A549 (cell line): Measurements from ENCODE around the gene GNAT3. TPM values are rescaled to one million over a fixed set of nuclear protein-coding genes. Genes with fewer than 3 reads are reported as not detected.

Source experiments
- ATAC-seq, 2 experiments: fragments of 200-7000 bp in 1 of 2; fragments of >200 bp in 1 of 2; cut with Nextera tagmentation in 1 of 2; cut with Tn5 transposase in 1 of 2; 3 replicates each; pipeline versions ENCODE4 v1.8.0 to v1.9.1; 2018 to 2020; ENCODE audit warnings: mild to moderate bottlenecking in 1 of 2, moderate library complexity in 1 of 2
- CTCF ChIA-PET: fragments of 300-600 bp; sonication (Branson Sonifier 250); formaldehyde crosslinking; extraction: SDS; loops from one replicate; lab custom pipeline; 2021; ENCODE audit warnings: antibody characterized with exemption, inconsistent platforms; lab: Yijun Ruan, JAX
- POLR2A ChIA-PET: fragments of 350-600 bp; formaldehyde crosslinking; extraction: SDS; loops from one replicate; lab custom pipeline; 2021; ENCODE audit warnings: antibody characterized with exemption, inconsistent platforms; lab: Yijun Ruan, JAX
- DNase-seq, 2 experiments: peaks; one replicate each; pipeline versions ENCODE4 v3.0.0 to v3.0.0-alpha.2; 2011 to 2016; ENCODE audit warnings: low read depth in 1 of 2, low spot score in 1 of 2
- FAIRE-seq: peaks from 2 replicates; lab custom pipeline; 2011; peaks lifted over from hg19 to GRCh38; lab: Jason Lieb, UNC
- H3K27ac ChIP-seq, 2 experiments: fragments of >200 bp; sonication (Bioruptor Twin); formaldehyde crosslinking; 3 replicates each; pipeline ENCODE4 v1.5.1; 2016 to 2017
- H3K4me1 ChIP-seq: fragments of >200 bp; sonication (Bioruptor Twin); formaldehyde crosslinking; 3 replicates; pipeline ENCODE4 v1.6.1; 2016
- H3K4me2 ChIP-seq: fragments of >200 bp; sonication (Bioruptor Twin); formaldehyde crosslinking; 3 replicates; pipeline ENCODE4 v1.6.1; 2016
- H3K4me3 ChIP-seq: fragments of >200 bp; sonication (Bioruptor Twin); formaldehyde crosslinking; 3 replicates; pipeline ENCODE4 v1.5.1; 2016
- H3K9me3 ChIP-seq: fragments of >200 bp; sonication (Bioruptor Twin); formaldehyde crosslinking; 3 replicates; pipeline ENCODE4 v1.6.1; 2016
- CBX2 ChIP-seq: fragments of 200-600 bp; sonication (generic); IDR thresholded peaks from 2 replicates; pipeline ENCODE4 v1.6.1; 2016; ENCODE audit warnings: low read depth, mild to moderate bottlenecking, borderline replicate concordance
- CEBPB ChIP-seq, 2 experiments: fragments of >200 bp in 1 of 2; sonication (Bioruptor Twin) in 1 of 2; formaldehyde crosslinking in 1 of 2; IDR thresholded peaks; 2 replicates each; pipeline ENCODE4 v1.6.1; 2012 to 2016
- CTCF ChIP-seq: fragments of >200 bp; sonication (Bioruptor Twin); formaldehyde crosslinking; IDR thresholded peaks from 3 replicates; pipeline ENCODE4 v1.5.1; 2016
- EHF ChIP-seq: fragments of 250-450 bp; sonication (Bioruptor Pico); IDR thresholded peaks from 2 replicates; pipeline ENCODE4 v1.5.0; 2020; ENCODE audit warnings: mild to moderate bottlenecking
- EP300 ChIP-seq, 2 experiments: fragments of >200 bp; sonication (Bioruptor Twin); formaldehyde crosslinking; IDR thresholded peaks; 2 replicates in 1 of 2; 3 replicates in 1 of 2; pipeline ENCODE4 v1.6.1; 2016 to 2017
- FOSB ChIP-seq: fragments of 250-450 bp; sonication (Bioruptor Pico); IDR thresholded peaks from 2 replicates; pipeline ENCODE4 v1.5.0; 2020; ENCODE audit warnings: mild to moderate bottlenecking, moderate library complexity
- FOSL2 ChIP-seq, 2 experiments: fragments of 450-650 bp in 1 of 2; fragments of >200 bp in 1 of 2; sonication (Bioruptor Twin) in 1 of 2; formaldehyde crosslinking; IDR thresholded peaks; 2 replicates each; pipeline versions ENCODE4 v1.5.0 to v1.6.1; 2016 to 2020; ENCODE audit warnings: mild to moderate bottlenecking in 1 of 2, moderate library complexity in 1 of 2
- HDAC2 ChIP-seq: fragments of 200-600 bp; sonication (generic); IDR thresholded peaks from 2 replicates; pipeline ENCODE4 v1.6.1; 2016
- HES2 ChIP-seq: fragments of >200 bp; sonication (Bioruptor Twin); formaldehyde crosslinking; IDR thresholded peaks from 2 replicates; pipeline ENCODE4 v1.6.1; 2016
- HEYL ChIP-seq: fragments of 250-450 bp; sonication (Bioruptor Pico); IDR thresholded peaks from 2 replicates; pipeline ENCODE4 v1.8.0; 2021; ENCODE audit warnings: mild to moderate bottlenecking, moderate library complexity
- HMGXB4 ChIP-seq: fragments of 250-450 bp; sonication (Bioruptor Pico); IDR thresholded peaks from 2 replicates; pipeline ENCODE4 v1.5.0; 2021; ENCODE audit warnings: mild to moderate bottlenecking, moderate library complexity, borderline replicate concordance
- JUN ChIP-seq, 2 experiments: fragments of >200 bp; sonication (Bioruptor Twin); formaldehyde crosslinking; IDR thresholded peaks; 2 replicates in 1 of 2; 3 replicates in 1 of 2; pipeline ENCODE4 v1.6.1; 2016 to 2017
- JUNB ChIP-seq: fragments of >200 bp; sonication (Bioruptor Twin); formaldehyde crosslinking; IDR thresholded peaks from 2 replicates; pipeline ENCODE4 v1.6.1; 2016
- MAZ ChIP-seq: fragments of 150-350 bp; IDR thresholded peaks from 2 replicates; pipeline ENCODE4 v1.6.1; 2014; ENCODE audit warnings: antibody characterized with exemption, low read depth, low read length, borderline replicate concordance
- MYC ChIP-seq: IDR thresholded peaks from 2 replicates; pipeline ENCODE4 v1.6.1; 2012; ENCODE audit warnings: mild to moderate bottlenecking, inconsistent platforms, low read length, improper control_type of control experiment, borderline replicate concordance
- NR3C1 ChIP-seq: fragments of >200 bp; sonication (Bioruptor Twin); formaldehyde crosslinking; IDR thresholded peaks from 3 replicates; pipeline ENCODE4 v1.6.1; 2017
- POLR2A ChIP-seq: IDR thresholded peaks from 2 replicates; pipeline ENCODE4 v1.6.1; 2012; ENCODE audit warnings: mild to moderate bottlenecking, low read length
- RAD21 ChIP-seq, 2 experiments: fragments of >200 bp in 1 of 2; sonication (Bioruptor Twin) in 1 of 2; formaldehyde crosslinking in 1 of 2; IDR thresholded peaks in 1 of 2; conservative IDR thresholded peaks in 1 of 2; 2 replicates in 1 of 2; 3 replicates in 1 of 2; pipeline ENCODE4 v1.6.1; 2012 to 2018; ENCODE audit warnings: inconsistent platforms in 1 of 2
- REST ChIP-seq: fragments of 200-600 bp; sonication (generic); IDR thresholded peaks from 2 replicates; pipeline ENCODE4 v1.6.1; 2016; ENCODE audit warnings: antibody characterized with exemption, mild to moderate bottlenecking, moderate library complexity
- TFCP2L1 ChIP-seq: fragments of 250-450 bp; sonication (Bioruptor Pico); IDR thresholded peaks from 2 replicates; pipeline ENCODE4 v1.5.0; 2021; ENCODE audit warnings: mild to moderate bottlenecking
- USF2 ChIP-seq: fragments of 450-650 bp; IDR thresholded peaks from 2 replicates; pipeline ENCODE4 v1.6.1; 2014; ENCODE audit warnings: antibody characterized with exemption
- ZC3H11A ChIP-seq: fragments of 450-650 bp; IDR thresholded peaks from 2 replicates; pipeline ENCODE4 v1.6.1; 2014; ENCODE audit warnings: antibody characterized with exemption, mild to moderate bottlenecking
- ZFP36 ChIP-seq: fragments of 450-650 bp; IDR thresholded peaks from 2 replicates; pipeline ENCODE4 v1.6.1; 2014; ENCODE audit warnings: borderline replicate concordance; ENCODE audit not compliant: partially characterized antibody
- ZNF302 ChIP-seq: fragments of 250-450 bp; sonication (Bioruptor Pico); IDR thresholded peaks from 2 replicates; pipeline ENCODE4 v1.9.0; 2021; ENCODE audit warnings: inconsistent platforms, mild to moderate bottlenecking, moderate library complexity
- ZSCAN20 ChIP-seq: fragments of 250-450 bp; sonication (Bioruptor Pico); IDR thresholded peaks from 2 replicates; pipeline ENCODE4 v1.8.0; 2022; ENCODE audit warnings: mild to moderate bottlenecking, moderate library complexity
- polyA plus RNA-seq, 4 experiments: library from polyadenylated mRNA; depleted of rRNA in 3 of 4; stranded (reverse); fragments of >200 nt; fragmentation: RNase III in 1 of 4; extraction: RNeasy Plus Mini Kit Qiagen cat#74134 plus additional on column Dnase treatment in 1 of 4; gene quantifications; 2 replicates in 3 of 4; 3 replicates in 1 of 4; pipeline ENCODE4 v1.2.3, GENCODE V29; 2011 to 2017

The GNAT3 gene
- polyA plus RNA-seq, 2 of the 4 experiments (the other 2 are of a cell fraction): not detected

GRCh38 chr7:80488406-80488805, 23.5 kb downstream of the GNAT3 start:
- DNase-seq: no peak
- H3K9me3 ChIP-seq: no peaks in the 10 kb centered on the region
- no peak overlapping the region for H3K4me2 ChIP-seq
- POLR2A ChIA-PET: no interaction called here
- no peaks in the 10 kb centered on the region for H3K4me1 ChIP-seq
- no peak overlapping the region for H3K27ac ChIP-seq
- CTCF ChIA-PET: no interaction called here
- FAIRE-seq: no peak
- no peak for ATAC-seq
- H3K4me3 ChIP-seq: no peak overlapping the region
- TF ChIP-seq TFCP2L1 (CRISPR knock-in tag) (no peak), ZNF302 (CRISPR knock-in tag) (no peak), CBX2 (no peak), NR3C1 (no peak), HES2 (no peak), ZFP36 (no peak), HMGXB4 (CRISPR knock-in tag) (no peak), MAZ (no peak), EP300 (IDR thresholded peaks at IDR 0.05) (no peak), FOSB (CRISPR knock-in tag) (no peak), POLR2A (no peak), REST (no peak), ZSCAN20 (CRISPR knock-in tag) (no peak), CEBPB (IDR thresholded peaks at IDR 0.05) (no peak), EHF (CRISPR knock-in tag) (no peak), JUN (IDR thresholded peaks at IDR 0.05) (no peak), HDAC2 (no peak), CTCF (no peak), RAD21 (conservative IDR thresholded peaks at IDR 0.05 in 1 of 2, IDR thresholded peaks at IDR 0.05 in 1 of 2) (no peak)
- TF ChIP-seq, all 56 proteins: peak for 0

- FAIRE-seq (no peak), ATAC-seq (no peak), DNase-seq (no peak)
- ChIA-PET POLR2A (interaction anchor here (0.6 kb wide), 1 partner anchor 11 kb away, joined by 3 read pairs; no protein-coding TSS in a partner anchor), CTCF (no interaction called here)
- Histone ChIP-seq H3K4me2 (no peak overlapping the region), H3K9me3 (no peaks in the 10 kb centered on the region), H3K4me3 (no peak overlapping the region), H3K27ac (no peak overlapping the region), H3K4me1 (0 out of 3 replicates have a peak, but pooled peaks cover 4% of the 10 kb centered on the region)
- TF ChIP-seq FOSB (CRISPR knock-in tag) (no peak), ZSCAN20 (CRISPR knock-in tag) (no peak), CTCF (no peak), USF2 (no peak), JUNB (no peak), MYC (no peak), HES2 (no peak), FOSL2 (IDR thresholded peaks at IDR 0.05) (no peak), FOSL2 (CRISPR knock-in tag; IDR thresholded peaks at IDR 0.05) (no peak), HEYL (CRISPR knock-in tag) (no peak), ZC3H11A (no peak)
Observed at GRCh38 chr7:80485721-80486120, 26.1 kb downstream of the GNAT3 start.
